Measurements from ENCODE around the gene MRPL42.
"Not testable (repeated sequence)": the region's sequence is repeated elsewhere in the genome, so short reads cannot be mapped to it uniquely, and the experiment has no call there.

The MRPL42 gene

GRCh38 chr12:93429852-93430251 lies 37.5 kb upstream of the MRPL42 start (continued):
- TF ChIP-seq HIC1 (tag by site-specific recombination; IDR thresholded peaks at IDR 0.05) (no peak), ZNF560 (tag by site-specific recombination; IDR thresholded peaks at IDR 0.05; ENCODE audit: borderline replicate concordance) (no peak), ZNF146 (tag by site-specific recombination; IDR thresholded peaks at IDR 0.05) (no peak), KLF7 (tag by site-specific recombination; IDR thresholded peaks at IDR 0.05; ENCODE audit: borderline replicate concordance) (no peak), ZNF157 (tag by site-specific recombination; IDR thresholded peaks at IDR 0.05) (no peak), ZFP37 (tag by site-specific recombination; IDR thresholded peaks at IDR 0.05) (no peak)

- Histone ChIP-seq H3K4me3 (ENCODE audit: low read depth, low read length) (no peak overlapping the region), H3K27ac (ENCODE audit: extremely low read depth, low read depth, low read length) (no peak overlapping the region), H3K9me3 (ENCODE audit: control insufficient read depth, insufficient read depth, low read depth, low read length) (no peaks in the 10 kb centered on the region), H3K4me1 (ENCODE audit: control insufficient read depth, insufficient read depth, low read length) (peaks cover 16% of the 10 kb centered on the region), H3K36me3 (ENCODE audit: control insufficient read depth in 2 of 2, insufficient read depth in 1 of 2, low read length in 2 of 2) (no peaks in the 10 kb centered on the region)
- ChIA-PET CTCF (interaction anchor here (0.6 to 4.1 kb wide), 2 partner anchors 11 to 334 kb away, joined by 3 to 41 read pairs; no protein-coding TSS in a partner anchor), POLR2A (no interaction called here)
- TF ChIP-seq OVOL3 (tag by site-specific recombination; IDR thresholded peaks at IDR 0.05) (no peak), ZNF639 (tag by site-specific recombination; IDR thresholded peaks at IDR 0.05) (no peak), ZNF211 (tag by site-specific recombination; IDR thresholded peaks at IDR 0.05; ENCODE audit: low read depth) (no peak), YY2 (tag by site-specific recombination; IDR thresholded peaks at IDR 0.05) (no peak), ZNF19 (tag by site-specific recombination; IDR thresholded peaks at IDR 0.05; ENCODE audit: low read depth) (no peak), ZBTB1 (tag by site-specific recombination; IDR thresholded peaks at IDR 0.05) (no peak), ZNF18 (tag by site-specific recombination; IDR thresholded peaks at IDR 0.05) (no peak), KLF9 (tag by site-specific recombination; IDR thresholded peaks at IDR 0.05; ENCODE audit: low read depth) (no peak), ZNF366 (tag by site-specific recombination; conservative IDR thresholded peaks at IDR 0.05) (no peak), ZBTB20 (tag by site-specific recombination; IDR thresholded peaks at IDR 0.05) (no peak)
These were observed 37.0 kb upstream of the MRPL42 start for GRCh38 chr12:93430280-93430679.

GRCh38 chr12:93432031-93432430 lies 35.3 kb upstream of the MRPL42 start:
- POLR2A ChIA-PET; H3K9me3 ChIP-seq (ENCODE audit: control insufficient read depth, insufficient read depth, low read depth, low read length); H3K36me3 ChIP-seq (ENCODE audit: control insufficient read depth in 2 of 2, insufficient read depth in 1 of 2, low read length in 2 of 2); H3K27ac ChIP-seq (ENCODE audit: extremely low read depth, low read depth, low read length); H3K4me3 ChIP-seq (ENCODE audit: low read depth, low read length); H3K4me1 ChIP-seq (ENCODE audit: control insufficient read depth, insufficient read depth, low read length): not testable (repeated sequence)
- CTCF ChIA-PET = interaction anchor here (1.1 kb wide), 1 partner anchor 659 kb away, joined by 4 read pairs; no protein-coding TSS in a partner anchor
